Body of pancreas (tissue), 4 donors: Measurements from ENCODE around the gene SPNS1.

Source experiments
- POLR2A ChIP-seq, 3 donors: fragments of 450-650 bp; IDR thresholded peaks; one replicate each; pipeline ENCODE4 v1.6.1; 2016; ENCODE audit warnings: antibody characterized with exemption in 3 of 3, mild to moderate bottlenecking in 2 of 3
- TF ChIP-seq, protein P1 (sequence below), 7 experiments: fragments of 450-650 bp in 4 of 7; fragments of 200-600 bp in 3 of 7; sonication (generic) in 3 of 7; IDR thresholded peaks; one replicate each; pipeline ENCODE4 v1.5.1; 2016 to 2019; ENCODE audit warnings: antibody characterized with exemption in 7 of 7

DNA sequence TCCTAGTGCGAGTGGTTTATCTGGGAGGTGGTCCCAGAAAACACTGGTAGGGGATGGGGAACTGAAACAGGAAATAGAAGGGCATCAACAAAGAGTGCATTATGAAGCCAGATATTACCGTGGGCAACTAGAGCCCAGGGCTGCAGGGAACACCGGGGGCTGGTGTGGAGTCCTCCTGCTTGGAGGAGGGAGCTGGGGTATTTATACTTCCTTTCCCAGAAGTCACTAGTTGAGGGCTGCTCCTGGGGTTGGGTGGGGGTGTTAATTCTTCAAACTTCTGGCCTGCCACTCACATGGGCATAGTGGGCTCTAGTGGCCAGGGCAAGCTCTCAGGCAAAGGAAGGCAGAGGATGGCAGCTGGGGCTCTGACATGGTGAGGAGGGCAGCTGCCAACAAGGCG is 25.0 kb downstream of the SPNS1 start:
- TF ChIP-seq, protein P1, sequence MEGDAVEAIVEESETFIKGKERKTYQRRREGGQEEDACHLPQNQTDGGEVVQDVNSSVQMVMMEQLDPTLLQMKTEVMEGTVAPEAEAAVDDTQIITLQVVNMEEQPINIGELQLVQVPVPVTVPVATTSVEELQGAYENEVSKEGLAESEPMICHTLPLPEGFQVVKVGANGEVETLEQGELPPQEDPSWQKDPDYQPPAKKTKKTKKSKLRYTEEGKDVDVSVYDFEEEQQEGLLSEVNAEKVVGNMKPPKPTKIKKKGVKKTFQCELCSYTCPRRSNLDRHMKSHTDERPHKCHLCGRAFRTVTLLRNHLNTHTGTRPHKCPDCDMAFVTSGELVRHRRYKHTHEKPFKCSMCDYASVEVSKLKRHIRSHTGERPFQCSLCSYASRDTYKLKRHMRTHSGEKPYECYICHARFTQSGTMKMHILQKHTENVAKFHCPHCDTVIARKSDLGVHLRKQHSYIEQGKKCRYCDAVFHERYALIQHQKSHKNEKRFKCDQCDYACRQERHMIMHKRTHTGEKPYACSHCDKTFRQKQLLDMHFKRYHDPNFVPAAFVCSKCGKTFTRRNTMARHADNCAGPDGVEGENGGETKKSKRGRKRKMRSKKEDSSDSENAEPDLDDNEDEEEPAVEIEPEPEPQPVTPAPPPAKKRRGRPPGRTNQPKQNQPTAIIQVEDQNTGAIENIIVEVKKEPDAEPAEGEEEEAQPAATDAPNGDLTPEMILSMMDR (IDR thresholded peaks at IDR 0.05), result no peak
- TF ChIP-seq POLR2A (IDR thresholded peaks at IDR 0.05), result no peak
